GM12892 (cell line): Measurements from ENCODE around the gene RGCC.

Experiments used
- POLR2A ChIP-seq: IDR thresholded peaks from 2 replicates; pipeline ENCODE4 v1.6.1; 2011; ENCODE audit warnings: low read depth, low read length, control low read depth
- POLR2AphosphoS5 ChIP-seq: IDR thresholded peaks from 2 replicates; pipeline ENCODE4 v1.6.1; 2011; ENCODE audit warnings: low read depth, low read length, control low read depth

- no peak for TF ChIP-seq POLR2AphosphoS5
- no peak for TF ChIP-seq POLR2A
Measured at GRCh38 chr13:41452462-41452861, 4.9 kb upstream of the RGCC start.
